T-cell (primary cell): ENCODE measurements around the gene OSBP2. TPM values are rescaled to one million over a fixed set of nuclear protein-coding genes. Genes with fewer than 3 reads are reported as not detected.

Experiments used
- ATAC-seq, 4 experiments: fragments of 200-7000 bp in 3 of 4; fragments of 150-1000 bp in 1 of 4; cut with Tn5 transposase; replicated peaks in 1 of 4; 1 replicate in 3 of 4; 2 replicates in 1 of 4; pipeline ENCODE4 v1.10.0; 2021; ENCODE audit warnings: moderate library complexity in 3 of 4, mild to moderate bottlenecking in 2 of 4, moderate number of reproducible peaks in 1 of 4
- CTCF ChIA-PET, 2 donors: fragments of 300-600 bp; sonication (Branson Sonifier 250); formaldehyde crosslinking; loops; one replicate each; lab custom pipeline; 2022; ENCODE audit warnings: antibody characterized with exemption in 2 of 2; lab: Charles Lee
- POLR2A ChIA-PET, 2 donors: fragments of 300-600 bp; sonication (Branson Sonifier 250); formaldehyde crosslinking; loops; one replicate each; lab custom pipeline; 2022; ENCODE audit warnings: antibody characterized with exemption in 2 of 2; lab: Charles Lee
- DNase-seq, 35 experiments: peaks; one replicate each; pipeline versions ENCODE4 v3.0.0 to v3.0.0-alpha.2; 2013 to 2023
- H3K27ac ChIP-seq: one replicate; pipeline ENCODE4 v1.5.1; 2013; ENCODE audit warnings: low read length
- H3K27me3 ChIP-seq, 2 experiments: replicated peaks in 1 of 2; 1 replicate in 1 of 2; 2 replicates in 1 of 2; pipeline versions ENCODE4 v1.6.1 to v1.7.0; 2013; ENCODE audit warnings: low read length in 1 of 2, mixed read lengths in 1 of 2; ENCODE audit not compliant: control insufficient read depth in 2 of 2, insufficient read depth in 2 of 2; ENCODE audit errors: extremely low read depth in 1 of 2
- H3K36me3 ChIP-seq, 2 donors: 1 replicate in 1 of 2; 2 replicates in 1 of 2; pipeline versions ENCODE4 v1.6.1 to v1.7.0; 2013; ENCODE audit warnings: low read length in 1 of 2; ENCODE audit not compliant: control insufficient read depth in 2 of 2, insufficient read depth in 1 of 2; ENCODE audit errors: extremely low read depth in 1 of 2
- H3K4me1 ChIP-seq, 2 experiments: 1 replicate in 1 of 2; 2 replicates in 1 of 2; pipeline versions ENCODE4 v1.6.1 to v1.7.0; 2013; ENCODE audit warnings: low read length in 2 of 2, mixed read lengths in 1 of 2; ENCODE audit not compliant: insufficient read depth in 2 of 2, control insufficient read depth in 1 of 2; ENCODE audit errors: extremely low read depth in 1 of 2
- H3K4me3 ChIP-seq, 2 donors: 1 replicate in 1 of 2; 2 replicates in 1 of 2; pipeline versions ENCODE4 v1.5.1 to v1.7.0; 2013; ENCODE audit warnings: mild to moderate bottlenecking in 2 of 2, low read length in 1 of 2, moderate library complexity in 1 of 2; ENCODE audit not compliant: control insufficient read depth in 1 of 2; ENCODE audit errors: extremely low read depth in 1 of 2
- H3K9me3 ChIP-seq: 2 replicates; pipeline ENCODE4 v1.7.0; 2013
- H3K27ac Mint-ChIP-seq, 2 donors: one replicate each; pipeline ENCODE4 v1.8.0; 2020 to 2021; ENCODE audit warnings: mild to moderate bottlenecking in 2 of 2, mixed read lengths in 2 of 2
- H3K27me3 Mint-ChIP-seq, 2 donors: one replicate each; pipeline ENCODE4 v1.8.0; 2021 to 2022; ENCODE audit warnings: mixed read lengths in 2 of 2
- H3K36me3 Mint-ChIP-seq: one replicate; pipeline ENCODE4 v1.8.0; 2021; ENCODE audit warnings: mixed read lengths
- H3K4me1 Mint-ChIP-seq, 3 donors: one replicate each; pipeline ENCODE4 v1.8.0; 2020 to 2022; ENCODE audit warnings: mixed read lengths in 3 of 3, mild to moderate bottlenecking in 1 of 3
- H3K4me3 Mint-ChIP-seq, 3 donors: one replicate each; pipeline ENCODE4 v1.8.0; 2020 to 2022; ENCODE audit warnings: mild to moderate bottlenecking in 3 of 3, mixed read lengths in 3 of 3, moderate library complexity in 3 of 3
- H3K9me3 Mint-ChIP-seq, 3 donors: one replicate each; pipeline ENCODE4 v1.8.0; 2020 to 2022; ENCODE audit warnings: mixed read lengths in 3 of 3
- WGBS: methylation state at CpG from one replicate; pipeline ENCODE4 v1.1.5; 2013; ENCODE audit warnings: missing lambda C conversion rate; ENCODE audit not compliant: insufficient coverage; 5-methylcytosine and 5-hydroxymethylcytosine counted together
- total RNA-seq, 35 experiments: library from RNA in 6 of 35; stranded (reverse) in 6 of 35; fragments of 120-200 nt in 1 of 35; gene quantifications; one replicate each; pipeline versions ENCODE4 v1.2.1 to v1.2.4 and lab custom pipeline; 2013 to 2026

The OSBP2 gene
- total RNA-seq, 5 donors from 2014 or later (not counting 1 experiment from before 2014, with no cell fraction given) = 1.6 to 2.8 (median 2.1) TPM

DNA sequence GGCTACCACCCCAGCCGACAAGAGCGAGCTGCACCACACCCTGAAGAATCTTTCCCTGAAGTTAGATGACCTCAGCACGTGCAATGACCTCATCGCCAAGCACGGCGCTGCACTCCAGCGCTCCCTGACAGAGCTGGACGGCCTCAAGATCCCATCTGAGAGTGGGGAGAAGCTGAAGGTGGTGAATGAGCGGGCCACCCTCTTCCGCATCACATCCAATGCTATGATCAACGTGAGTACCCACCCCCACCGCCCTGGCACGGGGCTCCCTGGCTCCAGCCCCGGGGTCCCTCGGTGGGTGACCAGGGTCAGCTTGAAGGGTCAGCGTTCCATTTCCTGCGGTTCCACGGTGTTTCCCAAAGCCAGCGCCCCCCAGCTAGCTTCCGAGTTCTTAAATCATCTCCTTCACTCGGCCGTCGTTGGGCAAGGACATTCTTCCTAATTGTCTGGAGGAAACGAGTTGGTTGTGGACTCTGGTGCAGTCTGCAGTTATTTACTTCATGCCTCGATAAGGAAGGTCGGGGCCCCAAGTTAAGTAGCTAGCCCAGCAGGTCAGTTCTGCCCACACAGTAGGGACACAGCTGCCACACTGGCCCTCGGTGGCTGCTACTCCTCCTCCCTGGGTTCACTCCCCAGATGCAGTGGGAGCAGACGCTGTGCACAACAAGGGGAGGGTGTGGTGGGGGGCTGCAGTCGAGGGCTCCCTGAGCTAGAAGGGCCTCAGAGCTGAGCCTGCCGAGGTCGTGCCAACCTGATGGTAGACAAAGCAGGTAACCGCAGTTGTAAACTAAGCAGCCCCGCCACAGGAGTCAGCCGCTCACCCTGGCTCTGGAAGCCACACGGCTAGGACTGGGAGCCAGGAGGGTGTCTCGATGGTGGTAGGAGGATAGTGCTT lies 176.0 kb downstream of the OSBP2 start:
- Mint-ChIP-seq H3K36me3 (no peaks in the 10 kb centered on the region), H3K27me3 (no peaks in the 10 kb centered on the region), H3K4me1 (no peaks in the 10 kb centered on the region), H3K9me3 (no peaks in the 10 kb centered on the region), H3K27ac (no peak overlapping the region), H3K4me3 (no peak overlapping the region)
- no peaks in the 10 kb centered on the region for H3K36me3 ChIP-seq
- H3K27me3 ChIP-seq = peaks cover 0 to 6% of the 10 kb centered on the region in 2 experiments
- ChIA-PET CTCF (no interaction called here), POLR2A (no interaction called here)
- 87% methylated on average over 28 of the region's 36 CpGs for WGBS
- no peak overlapping the region for H3K27ac ChIP-seq
- DNase-seq (no peak), ATAC-seq (no peak)
- H3K4me3 ChIP-seq = no peak overlapping the region
- no peaks in the 10 kb centered on the region for H3K4me1 ChIP-seq
- H3K9me3 ChIP-seq = no peaks in the 10 kb centered on the region

DNA sequence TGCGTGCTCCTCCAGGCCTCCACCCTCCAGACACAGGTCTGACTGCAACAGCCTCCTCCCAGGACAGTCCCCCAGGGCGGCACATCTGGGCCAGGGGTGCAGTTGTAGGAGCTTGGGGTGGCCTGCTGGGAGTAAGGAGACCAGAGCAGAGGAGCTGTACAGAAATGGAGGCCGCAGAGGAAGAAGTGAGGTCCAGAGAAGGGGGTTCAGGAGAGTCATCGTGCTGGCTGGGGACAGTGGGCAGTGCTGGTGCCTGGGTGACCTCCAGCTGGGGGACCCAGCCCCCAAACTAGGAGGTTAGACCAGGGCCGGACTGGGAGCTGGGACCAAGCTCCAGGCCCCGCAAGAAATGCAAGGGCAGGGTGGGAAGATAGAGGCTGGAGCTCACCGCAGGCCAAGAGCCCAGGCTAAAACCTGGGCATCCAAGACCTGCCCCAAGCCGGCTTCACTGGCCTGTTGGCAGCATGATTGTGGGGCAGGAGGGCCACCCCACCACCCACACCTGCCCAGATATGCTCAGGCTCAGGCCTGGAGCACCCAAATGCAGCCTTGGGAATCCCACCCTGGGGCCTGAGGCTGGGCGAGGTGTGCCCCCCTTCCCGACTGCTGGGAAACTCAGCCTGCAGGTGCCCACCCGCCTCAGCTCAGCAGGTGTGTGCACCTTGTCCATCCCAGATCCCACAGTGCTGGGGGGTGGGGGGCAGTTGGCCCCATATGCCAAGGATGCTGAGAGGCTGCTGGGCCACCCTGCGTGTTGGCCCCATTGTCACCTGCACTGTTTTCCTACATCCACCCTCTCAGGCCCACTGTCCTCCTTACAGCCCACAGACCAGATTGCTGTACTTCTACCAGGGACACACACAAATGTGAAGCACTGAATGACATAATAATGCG lies 177.0 kb downstream of the OSBP2 start:
- ChIA-PET POLR2A (no interaction called here), CTCF (interaction anchor here in 1 of 2 donors (0.6 kb wide), 1 partner anchor 940 kb away, joined by 3 read pairs; no protein-coding TSS in a partner anchor)

DNA sequence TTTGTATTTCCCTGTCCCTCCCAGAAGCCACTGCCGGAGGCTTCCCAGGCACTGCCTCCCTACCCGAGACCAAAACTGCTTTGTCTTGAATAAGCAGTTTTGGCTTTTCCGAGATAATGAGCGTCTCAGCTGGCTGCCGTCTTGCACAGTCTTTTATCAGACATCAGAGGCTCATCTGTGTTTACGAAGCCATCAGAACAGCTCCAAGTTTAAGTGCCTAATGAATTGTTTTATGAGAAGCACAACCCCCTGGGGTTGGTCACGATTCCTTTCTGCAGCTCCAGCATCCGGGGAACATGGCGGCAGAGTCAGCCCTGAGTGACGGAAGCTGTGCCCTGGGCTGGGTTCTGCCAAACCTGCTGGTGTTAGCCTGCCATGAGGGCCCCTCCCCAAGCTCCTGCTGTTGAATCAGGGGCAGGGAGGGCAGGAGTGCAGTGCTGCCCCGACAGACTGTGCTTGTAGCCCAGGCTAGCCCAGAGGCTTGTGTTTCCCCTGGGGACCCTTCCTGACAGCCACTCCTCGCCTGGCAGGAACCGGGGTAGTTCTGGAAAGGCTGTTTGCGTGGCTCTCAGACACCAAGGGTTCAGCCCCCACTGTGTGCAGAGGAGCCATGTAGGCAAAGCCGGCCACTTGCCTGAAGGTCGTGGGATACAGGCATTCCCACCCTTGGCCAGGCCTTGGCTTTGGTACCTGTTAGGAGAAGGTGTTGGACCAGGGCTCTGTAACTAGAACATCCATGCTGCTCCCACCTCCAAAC lies 177.8 kb downstream of the OSBP2 start:
- 98% methylated on average over 13 of the region's 16 CpGs for WGBS
- no peak overlapping the region for H3K4me3 ChIP-seq
- H3K9me3 ChIP-seq = no peaks in the 10 kb centered on the region
- Mint-ChIP-seq H3K27ac (no peak overlapping the region), H3K4me3 (no peak overlapping the region), H3K9me3 (no peaks in the 10 kb centered on the region), H3K36me3 (no peaks in the 10 kb centered on the region), H3K27me3 (no peaks in the 10 kb centered on the region), H3K4me1 (no peaks in the 10 kb centered on the region)
- ChIA-PET CTCF (no interaction called here), POLR2A (interaction anchor here in 1 of 2 donors (0.6 kb wide), 1 partner anchor 74 kb away, joined by 3 read pairs; no protein-coding TSS in a partner anchor)
- no peaks in the 10 kb centered on the region for H3K4me1 ChIP-seq
- ATAC-seq (no peak), DNase-seq (no peak)
- peaks cover 0 to 6% of the 10 kb centered on the region in 2 experiments for H3K27me3 ChIP-seq
- no peaks in the 10 kb centered on the region for H3K36me3 ChIP-seq
- H3K27ac ChIP-seq = no peak overlapping the region

More for the DNA sequence above, 177.0 kb downstream of the OSBP2 start:
- ATAC-seq = no peak
- Histone ChIP-seq H3K4me1 (no peaks in the 10 kb centered on the region), H3K36me3 (no peaks in the 10 kb centered on the region), H3K4me3 (no peak overlapping the region), H3K27ac (no peak overlapping the region), H3K9me3 (no peaks in the 10 kb centered on the region), H3K27me3 (peaks cover 0 to 6% of the 10 kb centered on the region in 2 experiments)
- Mint-ChIP-seq H3K4me1 (no peaks in the 10 kb centered on the region), H3K36me3 (no peaks in the 10 kb centered on the region), H3K27me3 (no peaks in the 10 kb centered on the region), H3K4me3 (no peak overlapping the region), H3K27ac (no peak overlapping the region), H3K9me3 (no peaks in the 10 kb centered on the region)
- DNase-seq = no peak
- 66% methylated on average over 6 of the region's 13 CpGs for WGBS

DNA sequence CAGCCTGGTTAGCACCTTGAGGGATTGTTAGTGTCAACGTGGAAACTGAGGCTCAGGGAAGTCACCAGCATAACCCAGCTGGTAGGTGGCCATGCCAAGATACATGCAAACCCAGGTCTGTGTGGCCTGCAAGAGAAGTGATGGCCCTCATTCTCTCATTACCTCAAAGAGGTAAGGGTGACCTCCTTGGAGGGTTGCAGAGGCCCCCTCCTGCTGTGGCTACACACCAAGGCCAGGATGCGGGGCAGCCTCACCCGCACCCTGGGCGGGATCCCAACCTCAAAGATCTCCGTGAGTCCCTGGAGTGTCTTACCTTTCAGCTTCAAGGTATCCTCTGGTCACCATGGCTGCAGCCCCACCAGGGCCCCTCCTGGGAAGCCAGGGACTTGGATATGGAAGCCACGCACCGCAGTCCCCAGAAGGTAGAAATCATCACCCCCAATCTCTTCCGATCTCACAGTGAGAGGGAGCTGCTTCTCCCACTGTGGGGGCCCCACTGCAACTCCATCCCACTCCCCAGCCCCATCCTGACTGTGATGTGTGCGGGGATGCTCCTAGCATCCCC lies 178.5 kb downstream of the OSBP2 start:
- no peaks in the 10 kb centered on the region for H3K27me3 Mint-ChIP-seq
- WGBS = 94% methylated on average over 6 of the region's 9 CpGs
- ATAC-seq = no peak
- H3K4me3 Mint-ChIP-seq = no peak overlapping the region
- H3K4me3 ChIP-seq = no peak overlapping the region
- no peaks in the 10 kb centered on the region for H3K9me3 Mint-ChIP-seq
- no peaks in the 10 kb centered on the region for H3K36me3 ChIP-seq
- no peaks in the 10 kb centered on the region for H3K4me1 ChIP-seq
- DNase-seq = no peak
- peaks cover 0 to 6% of the 10 kb centered on the region in 2 experiments for H3K27me3 ChIP-seq
- CTCF ChIA-PET = no interaction called here
- H3K27ac ChIP-seq = no peak overlapping the region
- no peaks in the 10 kb centered on the region for H3K36me3 Mint-ChIP-seq
- POLR2A ChIA-PET = interaction anchor here in 1 of 2 donors (0.6 kb wide), 1 partner anchor 75 kb away, joined by 3 read pairs; no protein-coding TSS in a partner anchor
- H3K4me1 Mint-ChIP-seq = no peaks in the 10 kb centered on the region
- no peak overlapping the region for H3K27ac Mint-ChIP-seq
- no peaks in the 10 kb centered on the region for H3K9me3 ChIP-seq

DNA sequence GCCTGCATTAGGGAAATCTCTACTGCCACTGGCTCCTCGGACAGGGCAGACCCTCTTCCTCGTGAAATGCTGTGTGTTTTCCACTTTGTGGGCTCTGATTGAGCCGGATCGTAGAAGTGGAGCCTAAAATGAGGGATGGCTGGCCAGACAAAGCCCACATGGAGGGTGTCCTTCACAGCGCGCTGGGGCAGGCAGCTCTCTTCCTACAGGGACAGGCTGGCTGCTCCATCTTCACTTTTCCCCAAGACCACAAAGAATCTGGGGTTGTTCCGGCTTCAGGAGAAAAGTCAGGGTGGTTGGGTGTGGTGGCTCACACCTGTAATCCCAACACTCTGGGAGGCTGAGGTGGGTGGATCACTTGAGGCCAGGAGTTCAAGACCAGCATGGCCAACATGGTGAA lies 179.0 kb downstream of the OSBP2 start:
- CTCF ChIA-PET = no interaction called here
- Mint-ChIP-seq H3K4me1 (no peaks in the 10 kb centered on the region), H3K27ac (no peak overlapping the region), H3K4me3 (no peak overlapping the region), H3K36me3 (no peaks in the 10 kb centered on the region), H3K27me3 (no peaks in the 10 kb centered on the region), H3K9me3 (no peaks in the 10 kb centered on the region)
- no peak overlapping the region for H3K27ac ChIP-seq
- H3K27me3 ChIP-seq = peaks cover 0 to 4% of the 10 kb centered on the region in 2 experiments
- H3K4me1 ChIP-seq = no peaks in the 10 kb centered on the region
- H3K9me3 ChIP-seq = no peaks in the 10 kb centered on the region
- POLR2A ChIA-PET = no interaction called here
- 80% methylated on average over 4 of the region's 7 CpGs for WGBS
- DNase-seq (no peak), ATAC-seq (no peak)
- no peak overlapping the region for H3K4me3 ChIP-seq
- no peaks in the 10 kb centered on the region for H3K36me3 ChIP-seq
